GM10248 (cell line): Measurements from ENCODE around the gene DLX4.

Experiments used
- CTCF ChIA-PET: fragments of 300-600 bp; sonication (Branson Sonifier 250); formaldehyde crosslinking; extraction: SDS; loops from one replicate; lab custom pipeline; 2021; ENCODE audit warnings: antibody characterized with exemption; lab: Yijun Ruan, JAX
- POLR2A ChIA-PET: fragments of 350-650 bp; sonication (Branson Sonifier 250); formaldehyde crosslinking; extraction: SDS; loops from one replicate; lab custom pipeline; 2020; ENCODE audit warnings: antibody characterized with exemption; lab: Yijun Ruan, JAX
- DNase-seq: peaks from one replicate; pipeline ENCODE4 v3.0.0; 2012; ENCODE audit errors: extremely low spot score
- TF ChIP-seq, protein P1 (sequence below): IDR thresholded peaks from 2 replicates; pipeline ENCODE4 v1.5.1; 2012; ENCODE audit warnings: mild to moderate bottlenecking, low read depth; ENCODE audit errors: extremely low read depth, missing control alignments, control extremely low read depth

Gene DLX4

DNA sequence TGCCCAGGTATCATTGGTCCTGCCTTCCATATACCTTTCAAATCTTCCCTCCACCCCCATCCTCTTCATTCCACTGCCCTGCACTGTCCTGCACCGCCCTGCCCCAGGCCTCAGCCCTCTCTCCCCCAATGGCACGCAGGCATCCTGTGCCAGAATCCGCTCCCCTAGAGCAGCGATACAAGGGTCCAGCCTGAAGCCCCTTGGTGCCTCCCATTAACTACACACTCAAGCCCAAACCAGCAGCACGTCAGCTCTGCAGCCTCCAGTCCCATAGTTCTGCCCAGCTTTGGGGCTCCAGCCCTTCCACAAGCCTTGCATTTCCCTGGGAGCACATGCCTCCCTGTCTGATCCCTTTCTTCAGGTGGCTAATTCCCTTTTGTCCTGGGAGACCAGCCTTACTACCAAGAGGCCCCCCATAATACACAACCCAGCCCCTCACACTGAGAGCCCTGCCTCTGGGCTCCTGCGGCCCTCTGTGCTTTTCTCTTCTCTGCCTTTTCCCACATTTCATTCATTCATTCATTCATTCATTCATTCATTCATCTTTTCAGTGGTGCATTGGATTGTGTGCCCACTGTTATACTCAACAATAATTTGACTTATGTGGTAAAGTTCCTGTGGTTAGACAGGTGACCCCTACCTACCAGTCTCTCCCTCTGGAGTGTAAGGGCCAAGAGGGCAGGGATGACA lies 52.8 kb downstream of the DLX4 start:
- CTCF ChIA-PET: interaction anchor here (1.0 to 4.4 kb wide), 4 partner anchors 24 to 72 kb away, joined by 3 to 21 read pairs (median 13); no protein-coding TSS in a partner anchor
- TF ChIP-seq, protein P1, sequence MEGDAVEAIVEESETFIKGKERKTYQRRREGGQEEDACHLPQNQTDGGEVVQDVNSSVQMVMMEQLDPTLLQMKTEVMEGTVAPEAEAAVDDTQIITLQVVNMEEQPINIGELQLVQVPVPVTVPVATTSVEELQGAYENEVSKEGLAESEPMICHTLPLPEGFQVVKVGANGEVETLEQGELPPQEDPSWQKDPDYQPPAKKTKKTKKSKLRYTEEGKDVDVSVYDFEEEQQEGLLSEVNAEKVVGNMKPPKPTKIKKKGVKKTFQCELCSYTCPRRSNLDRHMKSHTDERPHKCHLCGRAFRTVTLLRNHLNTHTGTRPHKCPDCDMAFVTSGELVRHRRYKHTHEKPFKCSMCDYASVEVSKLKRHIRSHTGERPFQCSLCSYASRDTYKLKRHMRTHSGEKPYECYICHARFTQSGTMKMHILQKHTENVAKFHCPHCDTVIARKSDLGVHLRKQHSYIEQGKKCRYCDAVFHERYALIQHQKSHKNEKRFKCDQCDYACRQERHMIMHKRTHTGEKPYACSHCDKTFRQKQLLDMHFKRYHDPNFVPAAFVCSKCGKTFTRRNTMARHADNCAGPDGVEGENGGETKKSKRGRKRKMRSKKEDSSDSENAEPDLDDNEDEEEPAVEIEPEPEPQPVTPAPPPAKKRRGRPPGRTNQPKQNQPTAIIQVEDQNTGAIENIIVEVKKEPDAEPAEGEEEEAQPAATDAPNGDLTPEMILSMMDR: no peak
- POLR2A ChIA-PET: no interaction called here
- DNase-seq: no peak

DNA sequence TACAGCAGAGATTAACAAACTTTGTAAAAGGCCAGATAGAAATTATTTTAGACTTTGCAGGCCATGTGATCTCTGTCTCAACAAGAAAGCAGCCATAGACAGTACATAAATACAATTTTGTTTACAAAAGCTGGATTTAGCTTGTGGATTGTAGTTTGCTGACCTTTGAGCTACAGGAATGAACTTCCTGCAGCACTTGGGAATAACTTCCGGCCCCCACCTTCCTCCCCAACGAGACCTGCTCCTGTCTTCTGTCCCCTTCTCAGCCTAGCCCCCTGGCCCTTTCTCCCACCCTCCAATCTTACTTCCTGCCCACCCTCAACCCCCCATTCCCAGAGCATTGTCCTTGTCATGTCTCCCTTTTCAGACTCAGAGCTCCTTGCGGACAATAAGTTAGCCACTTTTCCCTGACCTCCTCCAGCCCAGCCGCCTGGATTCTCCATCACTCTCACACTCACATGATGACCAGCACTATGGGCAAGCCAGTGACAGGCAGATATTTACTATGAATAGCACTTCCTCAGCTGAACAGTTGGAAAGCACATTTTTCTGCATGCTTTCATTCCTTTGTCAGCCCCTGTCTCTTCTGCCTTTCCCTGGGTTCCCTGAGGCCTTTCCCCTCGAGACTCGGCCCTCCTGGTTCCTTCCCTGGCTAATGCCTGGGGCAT lies 53.6 kb downstream of the DLX4 start:
- CTCF ChIA-PET: interaction anchor here (1.0 to 4.4 kb wide), 4 partner anchors 25 to 72 kb away, joined by 3 to 21 read pairs (median 13); no protein-coding TSS in a partner anchor
- POLR2A ChIA-PET: no interaction called here
- TF ChIP-seq, protein P1: no peak
- DNase-seq: no peak

DNA sequence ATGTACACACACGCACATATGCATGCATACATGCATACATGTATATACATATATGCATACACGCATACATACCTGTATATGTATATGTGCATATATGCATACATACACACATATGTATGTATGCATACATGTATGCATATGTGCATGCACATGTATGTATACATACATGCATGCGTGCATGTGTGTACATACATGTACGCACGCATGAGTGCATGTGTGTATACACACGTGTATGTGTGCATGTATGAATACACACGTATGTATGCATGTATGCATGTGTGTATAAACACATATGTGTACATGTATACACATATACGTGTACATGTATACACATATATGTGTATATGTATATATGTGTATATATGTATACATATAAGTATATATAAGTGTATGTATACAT lies 54.5 kb downstream of the DLX4 start:
- ChIA-PET CTCF (no interaction called here), POLR2A (no interaction called here)
- DNase-seq: no peak
- TF ChIP-seq, protein P1: no peak
